Measurements from ENCODE around the gene CHRNA4. TPM values are rescaled to one million over a fixed set of nuclear protein-coding genes. Genes with fewer than 3 reads are reported as not detected.

Gene CHRNA4
- total RNA-seq, 1 donor from 2014 or later, result 1.5 TPM

GRCh38 chr20:63330084-63330760 is 30.9 kb downstream of the CHRNA4 start:
- DNase-seq (peak; percentile 38), ATAC-seq (ENCODE audit: poor library complexity) (no peak)
- intact Hi-C loops (cut with DNase I), result no loop called here

GRCh38 chr20:63329331-63330083 is 31.6 kb downstream of the CHRNA4 start:
- intact Hi-C loops (cut with DNase I), result no loop called here
- peak; percentile 30 for DNase-seq

GRCh38 chr20:63328718-63329275 is 32.4 kb downstream of the CHRNA4 start:
- DNase-seq, result peak; percentile 30
- no peak for ATAC-seq (ENCODE audit: poor library complexity)
- intact Hi-C loops (cut with DNase I), result no loop called here

More at GRCh38 chr20:63329331-63330083, 31.6 kb downstream of the CHRNA4 start:
- no peak for ATAC-seq (ENCODE audit: poor library complexity)

- ATAC-seq (ENCODE audit: poor library complexity) (no peak), DNase-seq (peak; percentile 32)
- intact Hi-C loops (cut with DNase I), result no loop called here
Measured at GRCh38 chr20:63328026-63328700, 33.0 kb downstream of the CHRNA4 start.

- ATAC-seq (ENCODE audit: poor library complexity), result no peak
- DNase-seq, result no peak
- intact Hi-C loops (cut with DNase I), result no loop called here
Measured at GRCh38 chr20:63327231-63327745, 33.9 kb downstream of the CHRNA4 start.

- ATAC-seq (ENCODE audit: poor library complexity), result no peak
- peak; percentile 20 for DNase-seq
- intact Hi-C loops (cut with DNase I), result no loop called here
Measured at GRCh38 chr20:63326314-63327230, 34.6 kb downstream of the CHRNA4 start.

- ATAC-seq (ENCODE audit: poor library complexity), result no peak
- DNase-seq, result peak; percentile 19
- intact Hi-C loops (cut with DNase I), result no loop called here
Measured at GRCh38 chr20:63325554-63326313, 35.4 kb downstream of the CHRNA4 start.

GRCh38 chr20:63325021-63325471 is 36.1 kb downstream of the CHRNA4 start:
- no peak for ATAC-seq (ENCODE audit: poor library complexity)
- peak; percentile 17 for DNase-seq
- intact Hi-C loops (cut with DNase I), result no loop called here

GRCh38 chr20:63323357-63323981 is 37.7 kb downstream of the CHRNA4 start:
- DNase-seq (peak; percentile 15), ATAC-seq (ENCODE audit: poor library complexity) (no peak)
- intact Hi-C loops (cut with DNase I), result no loop called here

- DNase-seq, result peak; percentile 26
- no peak for ATAC-seq (ENCODE audit: poor library complexity)
- intact Hi-C loops (cut with DNase I), result no loop called here
Measured at GRCh38 chr20:63322933-63323273, 38.2 kb downstream of the CHRNA4 start.

- intact Hi-C loops (cut with DNase I), result no loop called here
- peak; percentile 27 for DNase-seq
- ATAC-seq (ENCODE audit: poor library complexity), result no peak
Measured at GRCh38 chr20:63322146-63322932, 38.8 kb downstream of the CHRNA4 start.

GRCh38 chr20:63321148-63321831 is 39.9 kb downstream of the CHRNA4 start:
- intact Hi-C loops (cut with DNase I), result no loop called here
- ATAC-seq (ENCODE audit: poor library complexity) (peak; percentile 86), DNase-seq (peak; percentile 86)

- DNase-seq (peak; percentile 26), ATAC-seq (ENCODE audit: poor library complexity) (no peak)
- intact Hi-C loops (cut with DNase I), result no loop called here
Measured at GRCh38 chr20:63320616-63321147, 40.5 kb downstream of the CHRNA4 start.

- DNase-seq (peak; percentile 26), ATAC-seq (ENCODE audit: poor library complexity) (no peak)
- intact Hi-C loops (cut with DNase I), result no loop called here
Measured at GRCh38 chr20:63320041-63320511, 41.1 kb downstream of the CHRNA4 start.
